GM21825 (cell line): ENCODE results near the gene SDK1.

Experiments
- ATAC-seq: cut with Tn5 transposase; IDR thresholded peaks from one replicate; pipeline ENCODE4 v1.9.1; 2021; ENCODE audit warnings: mild to moderate bottlenecking, moderate library complexity; ENCODE audit not compliant: unreplicated experiment

The SDK1 gene

DNA sequence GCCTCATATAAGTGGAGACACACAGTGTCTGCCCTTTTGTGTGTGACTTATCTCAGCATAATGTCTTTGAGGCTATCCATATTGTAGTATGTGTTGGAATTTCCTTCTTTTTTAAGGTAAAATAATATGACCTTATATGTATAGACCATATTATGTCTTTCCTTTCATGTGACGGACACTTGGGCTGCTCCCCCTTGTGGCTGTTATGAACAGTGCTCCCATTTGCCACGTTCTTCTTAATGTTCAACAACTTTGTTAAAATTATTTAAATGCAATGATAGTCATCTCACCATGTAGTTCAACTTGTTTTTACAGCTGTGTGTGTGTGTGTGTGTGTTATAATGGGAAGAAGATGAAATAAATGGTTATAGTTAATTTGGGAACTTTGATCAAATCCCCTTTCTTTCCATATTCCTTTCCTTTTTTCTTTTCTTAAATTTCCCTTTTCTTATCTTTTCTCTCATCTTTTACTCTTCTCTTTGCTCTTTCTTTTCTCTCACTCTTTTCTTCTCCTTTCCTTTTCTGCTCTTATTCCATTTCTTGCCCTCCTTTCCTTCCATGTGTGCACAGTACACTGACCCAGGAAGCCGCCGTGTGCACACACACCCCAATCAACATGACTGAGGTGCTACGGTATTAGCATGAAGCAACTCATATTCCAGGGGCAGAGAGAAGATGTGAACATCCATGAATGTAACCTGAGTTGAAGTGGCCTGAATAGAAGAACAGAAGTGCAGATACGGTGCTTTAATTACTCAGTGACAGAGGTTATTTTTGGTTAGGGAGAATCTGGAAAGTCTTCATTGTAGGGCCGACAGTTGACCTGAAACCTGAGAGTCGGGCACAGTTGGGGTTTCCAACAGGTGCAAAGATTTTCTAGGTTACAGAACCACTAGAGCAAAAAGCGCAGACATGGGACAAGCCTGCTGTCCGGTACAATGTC is 596.6 kb downstream of the SDK1 start:
- ATAC-seq = no peak

DNA sequence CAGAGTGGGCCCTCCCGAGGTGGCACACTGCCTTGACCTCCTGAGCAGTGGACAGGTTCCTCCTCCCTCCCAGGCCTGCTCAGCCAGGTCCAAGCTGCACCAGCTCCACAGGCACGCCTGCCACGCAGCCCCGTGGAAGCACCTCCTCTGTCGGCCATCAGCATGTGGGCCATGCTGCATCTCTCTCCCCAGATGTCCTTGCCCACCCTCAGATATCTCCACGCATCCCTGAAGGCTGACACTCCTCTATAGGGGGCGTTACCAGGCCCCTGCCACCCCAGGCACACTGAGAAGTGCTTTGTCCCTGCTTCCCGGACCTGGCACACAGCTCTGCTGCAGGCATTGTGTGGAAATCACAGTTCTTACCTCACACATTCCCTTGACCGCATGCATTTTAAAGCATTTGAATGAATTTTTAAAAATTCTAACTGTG is 598.5 kb downstream of the SDK1 start:
- no peak for ATAC-seq

DNA sequence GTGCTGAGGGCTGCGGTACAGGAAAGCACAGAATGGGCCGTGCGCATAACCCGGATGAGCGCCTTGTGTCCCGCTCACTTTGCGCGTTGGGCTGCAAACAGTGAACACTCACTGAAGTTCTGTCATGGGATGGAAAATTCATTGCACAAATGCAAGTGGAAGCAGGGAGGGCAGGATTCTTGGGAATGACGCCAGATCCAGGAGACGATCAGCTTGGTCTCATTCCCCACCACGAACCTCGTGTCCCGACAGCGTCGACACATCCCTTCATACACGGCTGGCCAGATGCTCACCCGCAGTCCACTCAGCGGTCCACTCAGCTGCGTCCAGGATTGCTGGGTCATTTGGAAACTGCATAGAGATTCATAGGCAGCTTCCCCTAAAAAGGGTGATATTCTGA is 607.1 kb downstream of the SDK1 start:
- no peak for ATAC-seq

DNA sequence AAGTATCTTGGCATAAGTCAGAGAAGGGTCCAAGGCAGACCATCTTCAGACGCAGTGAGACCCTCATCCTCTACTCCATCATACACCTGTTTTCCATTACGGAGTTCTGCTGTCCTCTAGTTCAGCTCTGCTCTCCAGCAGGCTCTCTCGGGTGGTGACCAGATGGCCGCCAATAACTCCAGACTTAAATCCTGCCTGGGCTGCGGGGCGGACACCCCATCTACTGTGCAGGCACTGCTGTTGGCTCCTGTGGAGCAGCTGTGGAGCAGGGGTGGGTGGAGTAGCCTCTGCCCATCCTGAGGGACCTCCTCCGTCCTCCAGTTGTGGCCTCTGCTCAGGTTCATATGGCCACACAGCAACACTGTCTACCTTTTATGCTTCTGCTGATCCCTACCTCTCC is 608.1 kb downstream of the SDK1 start:
- ATAC-seq = no peak

DNA sequence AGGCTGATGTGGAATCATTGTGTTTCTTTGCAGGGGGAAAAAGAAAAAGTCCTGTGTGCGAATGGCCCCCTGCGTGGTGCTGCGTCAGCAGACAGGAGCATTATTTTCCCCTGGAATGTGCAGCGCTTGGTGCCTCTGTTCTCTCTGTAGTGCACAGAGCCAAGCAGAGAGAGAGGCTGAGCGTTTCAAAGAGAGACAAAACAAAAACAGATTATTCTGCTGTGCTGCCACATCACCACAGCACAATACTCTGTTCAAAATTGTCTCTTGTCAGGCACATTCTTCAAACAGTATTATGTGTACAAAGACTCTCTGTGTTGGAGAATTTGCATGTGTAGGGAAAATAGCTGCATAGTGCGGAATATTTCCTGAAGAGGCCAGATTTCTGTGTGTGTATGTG is 609.0 kb downstream of the SDK1 start:
- no peak for ATAC-seq

DNA sequence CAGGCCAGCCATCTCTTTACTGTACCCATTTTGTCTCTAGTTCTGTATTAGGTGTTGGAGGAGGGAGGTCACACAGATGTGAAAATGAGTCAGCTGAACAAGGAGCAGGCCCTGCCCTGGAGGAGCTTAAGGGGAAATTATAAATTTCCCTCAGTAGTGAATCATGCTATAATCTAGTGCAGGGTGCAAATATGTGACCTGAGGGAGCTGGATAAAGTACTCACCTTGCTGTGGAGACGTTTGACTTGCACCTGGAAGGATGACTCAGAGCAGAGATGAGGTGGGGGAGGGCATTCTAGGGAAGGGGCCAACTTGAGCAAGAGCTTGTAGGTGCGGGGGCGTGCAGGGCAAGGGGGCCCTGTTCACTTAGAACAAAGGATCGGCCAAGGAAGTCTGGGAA is 610.6 kb downstream of the SDK1 start:
- no peak for ATAC-seq

DNA sequence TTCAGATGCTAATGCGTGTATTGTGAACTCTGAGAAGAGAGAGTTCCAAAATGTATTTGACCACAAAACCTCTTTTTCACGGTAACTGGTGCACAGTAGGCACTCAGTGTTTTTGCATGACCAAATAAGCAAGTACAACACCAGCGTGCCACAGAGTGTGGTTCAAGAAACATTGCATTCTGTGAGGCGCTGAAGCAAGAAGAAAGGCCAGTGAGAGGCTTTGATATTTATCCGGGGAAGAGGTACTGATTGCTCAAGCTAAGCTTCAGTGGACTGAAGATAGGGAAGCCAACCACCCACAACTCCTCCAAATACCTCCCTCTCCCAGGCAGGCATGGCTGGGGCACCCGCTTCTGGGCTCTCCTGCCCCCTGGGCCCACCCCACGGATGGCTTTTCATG is 611.2 kb downstream of the SDK1 start:
- no peak for ATAC-seq

DNA sequence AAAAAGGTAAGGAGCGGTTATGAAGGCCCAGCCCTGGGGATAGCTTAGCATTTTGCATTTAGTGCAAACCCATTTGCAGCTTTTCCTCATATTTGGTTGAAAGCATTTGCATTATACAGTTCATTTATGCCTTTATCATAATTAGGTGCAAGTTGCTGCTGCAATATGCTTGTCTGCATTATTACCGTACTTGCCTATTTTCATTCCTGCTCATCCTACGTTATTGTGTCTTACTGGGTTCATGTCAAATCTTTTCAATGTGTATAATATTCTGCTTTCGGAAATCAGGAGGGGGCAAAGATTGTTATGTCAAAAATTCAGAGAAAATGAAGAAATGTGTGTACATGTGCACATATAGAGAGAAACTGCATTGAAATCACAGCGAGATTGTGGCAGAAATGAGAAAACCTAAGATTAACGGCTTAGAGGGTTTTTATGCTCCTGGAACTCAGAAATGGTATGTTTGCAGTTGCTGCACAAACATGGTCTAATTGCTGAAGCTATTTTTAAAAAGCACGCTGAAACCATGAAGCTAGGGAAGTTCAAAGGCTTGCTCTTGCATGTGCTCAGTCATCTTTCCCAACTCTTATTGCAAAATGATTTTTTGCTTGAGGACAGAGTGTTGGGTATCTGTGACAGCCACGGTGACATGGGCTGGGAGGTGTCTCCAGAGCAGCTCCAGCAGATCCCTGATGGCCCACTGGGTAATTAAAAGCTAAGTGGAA is 613.2 kb downstream of the SDK1 start:
- no peak for ATAC-seq

DNA sequence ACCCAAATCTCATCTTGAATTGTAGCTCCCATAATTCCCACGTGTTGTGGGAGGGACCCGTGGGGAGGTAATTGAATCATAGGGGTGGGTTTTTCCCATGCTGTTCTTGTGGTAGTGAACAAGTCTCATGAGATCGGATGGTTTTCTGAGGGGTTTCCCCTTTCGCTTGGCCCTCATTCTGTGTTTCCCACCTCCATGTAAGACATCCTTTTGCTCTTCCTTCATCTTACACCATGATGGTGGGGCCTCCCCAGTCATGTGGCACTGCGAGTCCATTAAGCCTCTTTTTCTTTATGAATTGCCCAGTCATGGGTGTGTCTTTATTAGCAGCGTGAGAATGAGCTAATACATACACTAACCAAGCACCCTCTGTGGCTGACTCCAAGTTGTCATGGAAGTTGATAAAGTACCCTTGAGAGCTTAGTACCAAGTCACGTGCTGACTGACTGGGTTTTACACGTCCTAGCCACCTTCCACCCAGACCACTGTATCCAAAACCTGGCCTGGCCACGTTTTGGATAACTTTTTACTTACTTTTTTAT is 614.4 kb downstream of the SDK1 start:
- ATAC-seq = no peak

DNA sequence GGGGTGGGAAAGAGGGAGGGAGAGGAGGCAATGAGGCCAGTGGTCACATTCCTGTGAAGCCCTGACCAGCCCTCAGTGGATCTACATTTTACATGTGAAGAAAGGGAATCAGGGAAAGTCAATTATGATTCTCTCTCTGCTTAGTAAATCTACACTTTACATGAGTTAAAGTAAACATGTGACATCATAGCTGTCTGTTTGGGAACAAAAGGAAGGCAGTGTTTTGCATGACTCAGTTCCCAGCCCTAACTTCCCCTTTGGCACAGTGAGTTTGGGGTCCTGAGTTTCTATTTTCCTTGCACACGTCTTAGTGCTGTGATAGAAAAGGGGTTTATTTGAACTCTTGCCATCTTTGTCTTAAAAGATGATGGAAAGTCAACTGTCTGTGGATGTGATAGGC is 615.1 kb downstream of the SDK1 start:
- no peak for ATAC-seq

DNA sequence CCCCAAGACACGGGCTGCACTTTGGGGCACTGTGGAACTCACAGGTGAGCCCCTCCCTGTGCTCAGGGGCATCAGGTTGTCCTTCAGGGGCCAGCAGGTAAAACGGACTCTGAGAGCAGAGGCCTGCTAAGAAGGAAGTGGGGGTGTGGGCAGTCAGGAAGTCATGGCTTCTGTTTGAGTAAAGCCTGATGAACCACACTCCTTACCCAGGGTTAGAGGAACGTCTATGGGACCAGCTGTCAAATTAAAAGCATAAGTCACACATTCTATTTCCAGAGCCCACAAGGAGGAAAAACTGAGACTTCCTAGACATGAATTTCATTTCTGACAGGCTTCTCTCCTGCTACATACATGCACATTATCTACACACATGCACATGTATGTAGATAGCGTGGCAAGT is 616.4 kb downstream of the SDK1 start:
- no peak for ATAC-seq

DNA sequence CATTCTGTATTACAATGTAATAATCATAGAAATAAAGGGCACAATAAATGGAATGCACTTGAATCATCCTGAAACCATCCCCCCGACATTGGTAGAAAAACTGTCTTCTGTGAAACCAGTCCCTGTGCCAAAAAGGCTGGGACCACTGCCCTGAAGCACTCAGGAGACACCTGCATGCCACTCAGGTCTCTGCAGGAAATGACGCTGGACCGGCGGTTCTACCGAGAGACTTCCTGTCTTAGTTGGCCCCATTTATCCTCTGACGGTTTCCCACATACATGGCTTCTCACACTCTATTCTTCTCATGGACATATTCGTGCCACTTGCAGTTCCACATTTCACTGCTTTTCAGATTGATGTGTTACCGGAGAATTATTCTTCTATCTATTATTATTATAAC is 617.5 kb downstream of the SDK1 start:
- no peak for ATAC-seq

DNA sequence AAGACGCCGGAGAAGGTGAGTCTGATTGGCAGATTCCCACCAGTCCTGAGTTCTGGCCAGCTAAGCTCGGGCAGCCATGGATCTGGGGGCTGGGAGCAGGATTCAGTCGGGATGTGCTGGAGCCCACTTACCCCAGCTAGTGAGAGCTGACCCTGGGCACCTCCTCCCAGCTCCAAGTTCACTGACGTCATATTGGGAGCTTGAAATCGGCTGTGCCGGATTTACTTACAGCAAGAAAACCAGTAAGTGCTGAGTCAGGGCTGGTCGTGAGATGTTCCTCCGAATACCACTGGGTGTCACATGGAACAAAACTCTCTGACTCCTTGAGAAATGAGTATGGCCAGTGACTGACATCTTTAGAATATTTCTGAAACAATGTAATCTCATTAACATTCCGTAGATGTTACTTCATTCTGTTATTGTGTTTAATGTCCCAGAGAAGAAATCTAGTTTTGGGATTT is 621.2 kb downstream of the SDK1 start:
- ATAC-seq = no peak

DNA sequence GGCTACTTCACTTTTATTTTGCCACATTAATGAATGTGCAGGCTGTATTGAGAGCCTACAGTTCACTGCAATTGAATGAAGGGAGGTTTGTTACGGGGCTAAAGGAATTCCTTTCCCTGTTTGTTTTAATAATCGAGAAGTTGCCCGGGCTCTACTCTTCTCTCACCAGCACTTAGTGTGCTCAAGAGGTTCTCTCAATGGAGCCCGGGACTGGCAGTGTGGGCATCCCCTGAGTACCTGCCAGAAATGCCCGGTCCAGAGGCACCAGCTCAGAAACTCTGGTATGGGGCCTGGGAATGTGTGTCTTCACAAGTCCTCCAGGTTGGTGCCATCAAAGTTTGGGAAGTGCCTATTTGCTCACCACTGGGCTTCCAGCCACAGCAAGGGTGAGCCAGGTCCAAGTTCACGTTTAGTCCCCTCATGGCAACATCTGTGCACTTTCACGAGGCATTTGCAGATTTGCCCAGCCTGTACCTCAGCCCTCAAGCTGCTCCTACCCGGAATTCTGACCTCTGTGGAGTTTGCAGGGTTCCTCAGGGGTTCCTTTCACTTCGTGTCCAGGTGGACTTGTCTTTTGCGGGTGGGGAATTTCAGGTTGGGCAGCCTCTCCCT is 622.4 kb downstream of the SDK1 start:
- ATAC-seq = no peak

DNA sequence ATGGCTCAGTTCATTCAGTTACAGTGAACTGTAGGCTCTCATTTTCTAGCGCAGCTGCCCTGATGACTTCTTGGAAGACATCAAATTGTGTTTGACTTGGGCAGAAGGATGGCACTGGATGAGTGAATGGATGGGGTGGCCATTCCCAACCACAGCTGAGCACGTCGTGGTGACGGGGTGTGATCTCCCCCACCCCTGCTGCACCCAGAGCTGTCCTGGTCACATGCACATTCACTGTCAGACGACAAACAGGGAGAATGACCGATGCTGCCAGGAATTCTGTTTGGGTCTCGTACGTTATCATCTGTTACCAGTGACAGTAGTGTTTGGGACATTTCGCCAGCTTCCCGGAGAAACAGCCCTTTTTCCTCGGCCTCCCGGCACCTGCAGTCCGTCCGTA is 623.2 kb downstream of the SDK1 start:
- no peak for ATAC-seq

DNA sequence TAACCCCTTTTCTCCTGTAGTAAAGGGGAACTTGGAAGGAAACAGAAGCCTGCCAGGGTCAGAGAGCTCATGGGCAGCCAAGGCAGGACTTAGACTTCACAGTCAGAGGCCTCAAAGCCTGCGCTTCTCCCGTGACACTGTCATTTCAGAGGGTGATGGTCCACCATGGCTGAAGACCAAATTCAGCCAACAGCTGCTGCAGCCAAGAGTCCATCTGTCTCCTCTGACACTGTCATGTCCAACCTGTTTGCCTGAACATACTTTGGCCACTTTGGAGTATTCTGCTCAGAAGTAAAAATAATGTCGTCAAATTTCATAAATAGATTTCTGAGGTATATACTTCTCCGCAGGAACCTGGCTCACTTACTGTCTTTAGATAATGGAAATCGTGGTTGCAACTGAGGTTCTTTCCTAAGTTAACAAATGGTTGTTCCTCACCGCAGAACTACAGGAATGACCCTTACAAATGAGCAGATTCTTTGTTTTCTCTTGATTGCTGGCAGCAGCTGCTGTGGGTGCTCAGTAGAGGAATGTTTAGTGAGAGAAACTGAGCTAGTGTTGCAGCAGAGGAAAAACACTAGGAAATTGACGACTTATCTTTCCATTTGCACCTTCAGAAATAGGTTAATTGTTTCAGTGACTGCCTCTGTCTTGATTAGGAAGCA is 626.5 kb downstream of the SDK1 start:
- no peak for ATAC-seq

DNA sequence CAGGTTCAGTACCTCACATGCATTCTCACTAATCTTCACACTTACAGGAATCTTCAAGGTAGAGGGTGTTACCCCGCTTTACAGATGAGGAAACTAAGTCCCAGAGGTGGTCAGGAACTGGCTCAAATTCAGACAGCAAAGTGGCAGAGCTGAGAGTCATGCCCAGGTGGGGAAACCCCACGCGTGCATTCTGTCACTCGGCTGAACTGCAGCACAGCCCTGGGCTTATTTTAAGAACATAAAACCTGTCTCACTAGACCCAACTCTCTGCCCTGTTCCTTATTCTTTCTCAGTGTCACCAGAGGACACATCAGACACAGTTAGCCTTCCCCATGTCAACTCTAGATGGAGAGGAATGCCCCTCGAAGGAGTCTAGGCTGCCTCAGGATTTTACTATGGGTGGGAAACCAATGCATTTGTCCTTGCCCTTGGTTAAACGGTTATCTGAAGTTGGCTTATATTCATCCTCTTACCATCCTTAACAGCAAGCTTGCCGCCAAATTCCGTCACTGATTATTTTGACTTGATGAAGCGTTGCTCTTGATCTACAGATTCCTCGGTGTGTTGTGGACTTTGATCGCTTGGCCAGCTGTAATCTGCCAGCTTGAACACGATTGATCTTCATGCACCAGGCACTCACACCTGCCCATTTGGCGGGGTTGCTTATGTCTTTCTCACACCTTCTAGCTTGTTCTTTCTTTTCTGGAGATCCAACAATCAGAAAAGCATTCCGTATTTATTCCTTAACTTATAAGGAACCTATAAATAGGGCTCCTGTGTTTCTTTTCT is 627.9 kb downstream of the SDK1 start:
- ATAC-seq = no peak

DNA sequence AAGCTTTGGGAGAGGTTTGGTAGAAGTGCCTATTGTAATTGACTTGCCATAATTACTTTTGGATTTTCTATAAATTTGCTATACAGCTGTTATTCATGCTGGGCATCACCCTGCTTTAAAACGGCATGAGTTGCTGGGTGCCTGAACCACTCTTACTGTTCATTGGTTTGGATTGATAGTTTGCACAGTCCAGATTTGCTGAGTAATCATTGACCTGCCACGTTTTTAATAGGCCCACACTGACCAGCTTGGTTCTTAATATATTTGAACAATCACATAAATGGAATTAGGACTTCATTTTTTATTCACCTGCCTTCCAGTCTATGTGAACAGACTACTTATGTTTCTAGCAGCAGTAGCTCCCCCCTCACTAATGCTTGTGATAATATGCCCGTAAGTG is 630.8 kb downstream of the SDK1 start:
- ATAC-seq = no peak

DNA sequence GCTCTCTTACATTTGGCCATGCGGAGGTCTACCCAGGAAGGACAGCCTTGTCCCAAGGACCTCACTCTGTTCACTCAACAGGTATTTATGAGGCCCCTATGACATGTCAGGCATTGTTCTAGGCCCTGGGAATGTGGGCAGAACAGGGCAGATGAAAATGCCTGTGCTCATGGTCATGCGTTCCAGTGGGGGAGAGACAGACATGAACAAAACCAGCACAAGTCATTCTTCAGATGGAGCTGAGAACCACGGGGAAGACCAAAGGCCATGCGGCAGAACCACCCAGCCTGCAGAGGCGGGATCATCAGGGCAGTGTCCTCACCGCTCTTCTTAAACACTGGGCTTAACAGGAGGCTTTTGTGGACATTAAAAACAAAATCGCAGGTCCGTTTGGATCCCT is 636.1 kb downstream of the SDK1 start:
- ATAC-seq = no peak

DNA sequence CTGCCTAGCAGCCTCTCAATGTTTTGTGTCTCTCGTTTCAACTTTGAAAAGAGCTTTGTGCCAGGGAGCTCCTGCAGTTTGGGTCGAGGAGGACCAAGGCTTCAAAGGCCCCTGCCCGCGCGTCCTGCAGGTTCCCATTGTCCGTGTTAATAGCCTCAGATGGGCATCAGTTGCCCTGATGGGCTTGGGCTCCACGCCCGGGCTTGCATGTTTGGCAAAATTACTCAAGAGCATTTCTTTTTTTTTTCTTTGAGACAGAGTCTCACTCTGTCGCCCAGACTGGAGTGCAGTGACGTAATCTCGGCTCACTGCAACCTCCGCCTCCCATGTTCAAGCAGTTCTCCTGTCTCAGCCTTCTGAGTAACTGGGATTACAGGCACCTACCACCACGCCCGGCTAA is 636.6 kb downstream of the SDK1 start:
- ATAC-seq = no peak
